ENCODE measurements around the gene MRPL30.
"Not testable (repeated sequence)": the region's sequence is repeated elsewhere in the genome, so short reads cannot be mapped to it uniquely, and the experiment has no call there.

The MRPL30 gene

GRCh38 chr2:99180755-99181623, at the start of gene MRPL30, which contains the start of gene MITD1:
Gene MRPL30, plus strand, starts transcription at chr2:99181184. Its CDS starts 5,020 bp downstream, at chr2:99186204.
Gene MITD1, minus strand, starts transcription at chr2:99181058. Its CDS starts 77 bp downstream, at chr2:99180981.
- Mint-ChIP-seq H3K36me3 (peaks cover 6% of the 10 kb centered on the region), H3K27ac (peak within 1 kb of the TSS; percentile 99), H3K9me3 (ENCODE audit: low read depth) (no peaks in the 10 kb centered on the region), H3K27me3 (no peaks in the 10 kb centered on the region), H3K4me3 (peak within 1 kb of the TSS; percentile 100), H3K4me1 (ENCODE audit: low read depth) (peaks cover 63% of the 10 kb centered on the region)

GRCh38 chr2:99135044-99135556, 45.9 kb upstream of the MRPL30 start:
- not testable (repeated sequence) for H3K27me3 Mint-ChIP-seq; H3K4me1 Mint-ChIP-seq (ENCODE audit: low read depth); H3K27ac Mint-ChIP-seq; H3K4me3 Mint-ChIP-seq
- Mint-ChIP-seq H3K36me3 (peaks cover 31% of the 10 kb centered on the region), H3K9me3 (ENCODE audit: low read depth) (peaks cover 15% of the 10 kb centered on the region)

GRCh38 chr2:99139003-99139402, 42.0 kb upstream of the MRPL30 start:
- no peak overlapping the region for H3K27ac Mint-ChIP-seq
- H3K9me3 Mint-ChIP-seq (ENCODE audit: low read depth): peaks cover 3% of the 10 kb centered on the region
- peaks cover 16% of the 10 kb centered on the region for H3K36me3 Mint-ChIP-seq
- H3K27me3 Mint-ChIP-seq: no peaks in the 10 kb centered on the region
- H3K4me1 Mint-ChIP-seq (ENCODE audit: low read depth): peaks cover 17% of the 10 kb centered on the region
- peak overlapping the region; percentile 32 for H3K4me3 Mint-ChIP-seq

GRCh38 chr2:99140056-99140859, 40.7 kb upstream of the MRPL30 start:
- Mint-ChIP-seq H3K27ac (peak overlapping the region; percentile 86), H3K36me3 (peaks cover 12% of the 10 kb centered on the region), H3K4me3 (peak overlapping the region; percentile 94), H3K27me3 (no peaks in the 10 kb centered on the region), H3K9me3 (ENCODE audit: low read depth) (peaks cover 3% of the 10 kb centered on the region), H3K4me1 (ENCODE audit: low read depth) (peaks cover 17% of the 10 kb centered on the region)

GRCh38 chr2:99140860-99141109, 40.2 kb upstream of the MRPL30 start:
- Mint-ChIP-seq H3K4me3 (peak overlapping the region; percentile 94), H3K27me3 (no peaks in the 10 kb centered on the region), H3K27ac (peak overlapping the region; percentile 86), H3K36me3 (peaks cover 12% of the 10 kb centered on the region), H3K4me1 (ENCODE audit: low read depth) (peaks cover 17% of the 10 kb centered on the region), H3K9me3 (ENCODE audit: low read depth) (peaks cover 3% of the 10 kb centered on the region)

GRCh38 chr2:99141110-99142108, 39.6 kb upstream of the MRPL30 start, which contains the start of gene C2orf15:
Gene C2orf15, plus strand, starts transcription at chr2:99141707. Its CDS starts 8,852 bp downstream, at chr2:99150559.
- Mint-ChIP-seq H3K4me3 (peak within 1 kb of the TSS; percentile 94), H3K27me3 (no peaks in the 10 kb centered on the region), H3K36me3 (peaks cover 10% of the 10 kb centered on the region), H3K4me1 (ENCODE audit: low read depth) (peaks cover 17% of the 10 kb centered on the region), H3K9me3 (ENCODE audit: low read depth) (no peaks in the 10 kb centered on the region), H3K27ac (peak within 1 kb of the TSS; percentile 89)

GRCh38 chr2:99150706-99151105, 30.3 kb upstream of the MRPL30 start:
- Mint-ChIP-seq H3K9me3 (ENCODE audit: low read depth) (no peaks in the 10 kb centered on the region), H3K36me3 (peaks cover 2% of the 10 kb centered on the region), H3K27me3 (no peaks in the 10 kb centered on the region), H3K4me1 (ENCODE audit: low read depth) (peaks cover 5% of the 10 kb centered on the region), H3K27ac (no peak overlapping the region), H3K4me3 (no peak overlapping the region)

- Mint-ChIP-seq H3K9me3 (ENCODE audit: low read depth) (no peaks in the 10 kb centered on the region), H3K27ac (no peak overlapping the region), H3K27me3 (no peaks in the 10 kb centered on the region), H3K4me1 (ENCODE audit: low read depth) (peaks cover 19% of the 10 kb centered on the region), H3K36me3 (peaks cover 2% of the 10 kb centered on the region), H3K4me3 (no peak overlapping the region)
Observed at GRCh38 chr2:99152199-99152895, 28.6 kb upstream of the MRPL30 start.

GRCh38 chr2:99153921-99154604, 26.9 kb upstream of the MRPL30 start:
- H3K9me3 Mint-ChIP-seq (ENCODE audit: low read depth): no peaks in the 10 kb centered on the region
- H3K36me3 Mint-ChIP-seq: peaks cover 5% of the 10 kb centered on the region
- H3K4me1 Mint-ChIP-seq (ENCODE audit: low read depth): peaks cover 27% of the 10 kb centered on the region
- no peaks in the 10 kb centered on the region for H3K27me3 Mint-ChIP-seq
- H3K27ac Mint-ChIP-seq: peak overlapping the region; percentile 95
- no peak overlapping the region for H3K4me3 Mint-ChIP-seq

- Mint-ChIP-seq H3K4me3 (no peak within 1 kb of the TSS), H3K4me1 (ENCODE audit: low read depth) (peaks cover 31% of the 10 kb centered on the region), H3K36me3 (peaks cover 7% of the 10 kb centered on the region), H3K27ac (peak within 1 kb of the TSS; percentile 95), H3K9me3 (ENCODE audit: low read depth) (no peaks in the 10 kb centered on the region), H3K27me3 (no peaks in the 10 kb centered on the region)
Observed at GRCh38 chr2:99154643-99155536, 26.1 kb upstream of the MRPL30 start, which contains the start of the genes LIPT1 and TSGA10. Gene LIPT1, plus strand, starts transcription at chr2:99154967. Its CDS starts 6,991 bp downstream, at chr2:99161958. Gene TSGA10, minus strand, starts transcription at chr2:99154942. Its CDS starts 45,503 bp downstream, at chr2:99109439.

GRCh38 chr2:99156891-99157290, 24.1 kb upstream of the MRPL30 start:
- Mint-ChIP-seq H3K27me3 (no peaks in the 10 kb centered on the region), H3K4me1 (ENCODE audit: low read depth) (peaks cover 31% of the 10 kb centered on the region), H3K36me3 (peaks cover 5% of the 10 kb centered on the region), H3K27ac (peak overlapping the region; percentile 56), H3K9me3 (ENCODE audit: low read depth) (no peaks in the 10 kb centered on the region), H3K4me3 (peak overlapping the region; percentile 67)

- no peaks in the 10 kb centered on the region for H3K9me3 Mint-ChIP-seq (ENCODE audit: low read depth)
- peaks cover 31% of the 10 kb centered on the region for H3K4me1 Mint-ChIP-seq (ENCODE audit: low read depth)
- no peaks in the 10 kb centered on the region for H3K27me3 Mint-ChIP-seq
- peak overlapping the region; percentile 37 for H3K27ac Mint-ChIP-seq
- peaks cover 5% of the 10 kb centered on the region for H3K36me3 Mint-ChIP-seq
- no peak overlapping the region for H3K4me3 Mint-ChIP-seq
Observed at GRCh38 chr2:99158599-99158998, 22.4 kb upstream of the MRPL30 start.

All from activated naive CD8-positive, alpha-beta T cell (primary cell).